IMR-90 (cell line): ENCODE measurements around the gene UBE2E2. TPM values are rescaled to one million over a fixed set of nuclear protein-coding genes. Genes with fewer than 3 reads are reported as not detected.

Experiments
- ATAC-seq: fragments of 200-7000 bp; cut with Tn5 transposase; 2 replicates; pipeline ENCODE4 v1.9.1; 2020; ENCODE audit warnings: low read depth, mild to moderate bottlenecking, moderate library complexity
- BruUV-seq: library from RNA; stranded (reverse); fragments of 400-500 nt; replicated peaks from 2 replicates; lab custom pipeline; 2021; lab: Mats Ljungman, UMichigan
- CTCF ChIA-PET: fragments of 300-600 bp; formaldehyde crosslinking; extraction: SDS; loops from one replicate; lab custom pipeline; 2021; ENCODE audit warnings: antibody characterized with exemption; lab: Yijun Ruan, JAX
- POLR2A ChIA-PET: fragments of 300-600 bp; sonication (Branson Sonifier 250); formaldehyde crosslinking; loops from one replicate; lab custom pipeline; 2022; ENCODE audit warnings: antibody characterized with exemption; ENCODE audit not compliant: unreplicated experiment; lab: Charles Lee
- DNase-seq: peaks from one replicate; pipeline ENCODE4 v3.0.0; 2013
- H2AFZ ChIP-seq: replicated peaks from 2 replicates; pipeline ENCODE3; 2013; ENCODE audit warnings: low read length, mild to moderate bottlenecking; ENCODE audit not compliant: poor library complexity
- H2AK5ac ChIP-seq: 2 replicates; pipeline ENCODE4 v1.6.1; 2013; ENCODE audit warnings: low read depth, low read length, inconsistent platforms
- H2AK9ac ChIP-seq: replicated peaks from 2 replicates; pipeline ENCODE3; 2013; ENCODE audit warnings: mild to moderate bottlenecking, low read depth, low read length, moderate library complexity; ENCODE audit not compliant: poor library complexity
- H2BK120ac ChIP-seq: 2 replicates; pipeline ENCODE4 v1.6.1; 2013; ENCODE audit warnings: low read depth, low read length, inconsistent platforms
- H2BK15ac ChIP-seq: 3 replicates; pipeline ENCODE4 v1.6.1; 2013; ENCODE audit warnings: low read depth, low read length, inconsistent platforms
- H2BK20ac ChIP-seq: 2 replicates; pipeline ENCODE4 v1.6.1; 2013; ENCODE audit warnings: low read depth, mild to moderate bottlenecking, inconsistent platforms, low read length, moderate library complexity
- H2BK5ac ChIP-seq: 2 replicates; pipeline ENCODE4 v1.6.1; 2013; ENCODE audit warnings: mild to moderate bottlenecking, low read depth, low read length, inconsistent platforms; ENCODE audit not compliant: poor library complexity, severe bottlenecking
- H3K14ac ChIP-seq: replicated peaks from 2 replicates; pipeline ENCODE4 v1.6.1; 2013; ENCODE audit warnings: low read depth, low read length, inconsistent platforms
- H3K18ac ChIP-seq: 2 replicates; pipeline ENCODE4 v1.6.1; 2013; ENCODE audit warnings: low read depth, low read length, control low read depth
- H3K23ac ChIP-seq: 2 replicates; pipeline ENCODE4 v1.6.1; 2013; ENCODE audit warnings: low read depth, low read length, inconsistent platforms
- H3K27ac ChIP-seq: 2 replicates; pipeline ENCODE4 v1.5.1; 2013; ENCODE audit warnings: mild to moderate bottlenecking, control low read depth, low read length; ENCODE audit not compliant: insufficient read depth
- H3K27me3 ChIP-seq: 2 replicates; pipeline ENCODE4 v1.6.1; 2013; ENCODE audit warnings: low read length; ENCODE audit not compliant: control insufficient read depth, insufficient read depth
- H3K36me3 ChIP-seq: 2 replicates; pipeline ENCODE4 v1.6.1; 2013; ENCODE audit warnings: low read length, mixed read lengths; ENCODE audit not compliant: control insufficient read depth, insufficient read depth
- H3K4ac ChIP-seq: 2 replicates; pipeline ENCODE4 v1.6.1; 2013; ENCODE audit warnings: low read depth, low read length, inconsistent platforms
- H3K4me1 ChIP-seq: 2 replicates; pipeline ENCODE4 v1.6.1; 2013; ENCODE audit warnings: low read length, mixed read lengths; ENCODE audit not compliant: control insufficient read depth, insufficient read depth
- H3K4me2 ChIP-seq: 2 replicates; pipeline ENCODE4 v1.6.1; 2013; ENCODE audit warnings: low read depth, mild to moderate bottlenecking, control low read depth, low read length, moderate library complexity
- H3K4me3 ChIP-seq: 2 replicates; pipeline ENCODE4 v1.5.1; 2013; ENCODE audit warnings: low read depth, mild to moderate bottlenecking, control low read depth, low read length, moderate library complexity; ENCODE audit not compliant: insufficient read depth
- H3K56ac ChIP-seq: 2 replicates; pipeline ENCODE4 v1.6.1; 2013; ENCODE audit warnings: low read length, inconsistent platforms; ENCODE audit not compliant: insufficient read depth; ENCODE audit errors: extremely low read depth
- H3K79me1 ChIP-seq, 2 experiments: 2 replicates each; pipeline ENCODE4 v1.6.1; 2013; ENCODE audit warnings: low read length in 2 of 2, inconsistent platforms in 1 of 2, low read depth in 1 of 2
- H3K9ac ChIP-seq: 2 replicates; pipeline ENCODE4 v1.6.1; 2013; ENCODE audit warnings: low read depth, low read length, control low read depth
- H3K9me1 ChIP-seq: 2 replicates; pipeline ENCODE4 v1.6.1; 2013; ENCODE audit warnings: low read length, inconsistent platforms; ENCODE audit not compliant: insufficient read depth
- H3K9me3 ChIP-seq: 2 replicates; pipeline ENCODE4 v1.6.1; 2013; ENCODE audit warnings: low read length; ENCODE audit not compliant: control insufficient read depth, insufficient read depth
- H4K20me1 ChIP-seq: 2 replicates; pipeline ENCODE4 v1.6.1; 2013; ENCODE audit warnings: low read length, inconsistent platforms; ENCODE audit not compliant: insufficient read depth
- H4K5ac ChIP-seq: 2 replicates; pipeline ENCODE4 v1.6.1; 2013; ENCODE audit warnings: mild to moderate bottlenecking, low read depth, low read length, control low read depth
- H4K8ac ChIP-seq, 2 experiments: 2 replicates each; pipeline ENCODE4 v1.6.1; 2013; ENCODE audit warnings: low read depth in 2 of 2, low read length in 2 of 2, control low read depth in 1 of 2, inconsistent platforms in 1 of 2
- H4K91ac ChIP-seq: 2 replicates; pipeline ENCODE4 v1.6.1; 2013; ENCODE audit warnings: low read depth, low read length, inconsistent platforms; ENCODE audit not compliant: insufficient read depth
- CEBPB ChIP-seq: IDR thresholded peaks from 2 replicates; pipeline ENCODE4 v1.6.1; 2012; ENCODE audit warnings: low read depth, low read length, improper control_type of control experiment
- RFX5 ChIP-seq: IDR thresholded peaks from 2 replicates; pipeline ENCODE4 v1.8.0; 2012; ENCODE audit warnings: low read depth, mild to moderate bottlenecking, low read length, moderate library complexity
- WGBS, 2 experiments: methylation state at CpG; one replicate each; pipeline versions ENCODE4 v1.1.5 to v1.1.7; 2013; ENCODE audit warnings: missing lambda C conversion rate in 2 of 2; ENCODE audit not compliant: insufficient read length in 1 of 2; ENCODE audit errors: extremely low coverage in 2 of 2; 5-methylcytosine and 5-hydroxymethylcytosine counted together
- dilution Hi-C: fragments of 300-500 bp; cut with HindIII; formaldehyde crosslinking; loops from one replicate; pipeline ENCODE4 v1.14.3; 2018; ENCODE audit warnings: low sequenced_read_pairs; ENCODE audit not compliant: unreplicated experiment
- in situ Hi-C: fragments of 300-500 bp; cut with MboI; formaldehyde crosslinking; loops from 3 replicates; pipeline ENCODE4 v1.14.3; 2019; ENCODE audit warnings: low sequenced_read_pairs, inconsistent platforms, mixed read lengths
- intact Hi-C: fragments of 100-400 bp; cut with micrococcal nuclease; formaldehyde crosslinking; loops from 2 replicates; pipeline ENCODE4 v1.10.0; 2022
- polyA plus RNA-seq, 3 experiments: library from polyadenylated mRNA; depleted of rRNA; stranded (reverse); fragments of >200 nt; gene quantifications; 2 replicates each; pipeline ENCODE4 v1.2.3, GENCODE V29; 2012; ENCODE audit warnings: low replicate concordance in 1 of 3
- total RNA-seq: library from RNA; depleted of rRNA; stranded (reverse); fragments of >200 nt; gene quantifications from 2 replicates; pipeline ENCODE4 v1.2.3, GENCODE V29; 2012
- TF ChIP-seq, protein P1 (sequence below): conservative IDR thresholded peaks from 2 replicates; pipeline ENCODE4 v1.5.1; 2012; ENCODE audit warnings: mild to moderate bottlenecking, low read depth, low read length, improper control_type of control experiment

The UBE2E2 gene
- total and polyA plus RNA-seq, 2 of the 4 experiments (the other 2 are of a cell fraction), result 18.6 to 32.7 TPM

- no CpG with 5 or more reads among the region's 5 CpGs for WGBS, 2 experiments
- no peaks in the 10 kb centered on the region; the same call in 1 of the 2 replicates for H3K4me1 ChIP-seq
- no peak overlapping the region for H3K9ac ChIP-seq
- no peak overlapping the region for H3K18ac ChIP-seq
- H4K8ac ChIP-seq, result no peak overlapping the region
- H3K9me3 ChIP-seq, result no peaks in the 10 kb centered on the region
- H3K4me2 ChIP-seq, result no peak overlapping the region
- H4K20me1 ChIP-seq, result no peaks in the 10 kb centered on the region; the same call in 1 of the 2 replicates
- no peak overlapping the region for H2BK120ac ChIP-seq
- H4K5ac ChIP-seq, result no peak overlapping the region
- H3K56ac ChIP-seq, result no peak overlapping the region
- CTCF ChIA-PET, result no interaction called here
- H3K23ac ChIP-seq, result no peak overlapping the region
- dilution Hi-C loops, result no loop called here
- no peak overlapping the region for H3K4ac ChIP-seq
- H3K79me1 ChIP-seq, result peaks cover 0 to 1% of the 10 kb centered on the region in 2 experiments; a peak in 2 of 4 replicates
- intact Hi-C loops, result no loop called here
- DNase-seq, result no peak
- H3K27me3 ChIP-seq, result no peaks in the 10 kb centered on the region
- no peak overlapping the region for H2AK9ac ChIP-seq
- H3K4me3 ChIP-seq, result no peak overlapping the region
- H2BK5ac ChIP-seq, result no peak overlapping the region
- ATAC-seq, result no peak
- no peak overlapping the region for H2BK15ac ChIP-seq
- H3K14ac ChIP-seq, result no peak overlapping the region
- H3K27ac ChIP-seq, result no peak overlapping the region
- peaks cover under 1% of the 10 kb centered on the region; the same call in 1 of the 2 replicates for H3K9me1 ChIP-seq
- no peak overlapping the region for H2AFZ ChIP-seq
- POLR2A ChIA-PET, result no interaction called here
- no peaks in the 10 kb centered on the region for H3K36me3 ChIP-seq
- TF ChIP-seq CEBPB (no peak), RFX5 (no peak)
- TF ChIP-seq, protein P1, sequence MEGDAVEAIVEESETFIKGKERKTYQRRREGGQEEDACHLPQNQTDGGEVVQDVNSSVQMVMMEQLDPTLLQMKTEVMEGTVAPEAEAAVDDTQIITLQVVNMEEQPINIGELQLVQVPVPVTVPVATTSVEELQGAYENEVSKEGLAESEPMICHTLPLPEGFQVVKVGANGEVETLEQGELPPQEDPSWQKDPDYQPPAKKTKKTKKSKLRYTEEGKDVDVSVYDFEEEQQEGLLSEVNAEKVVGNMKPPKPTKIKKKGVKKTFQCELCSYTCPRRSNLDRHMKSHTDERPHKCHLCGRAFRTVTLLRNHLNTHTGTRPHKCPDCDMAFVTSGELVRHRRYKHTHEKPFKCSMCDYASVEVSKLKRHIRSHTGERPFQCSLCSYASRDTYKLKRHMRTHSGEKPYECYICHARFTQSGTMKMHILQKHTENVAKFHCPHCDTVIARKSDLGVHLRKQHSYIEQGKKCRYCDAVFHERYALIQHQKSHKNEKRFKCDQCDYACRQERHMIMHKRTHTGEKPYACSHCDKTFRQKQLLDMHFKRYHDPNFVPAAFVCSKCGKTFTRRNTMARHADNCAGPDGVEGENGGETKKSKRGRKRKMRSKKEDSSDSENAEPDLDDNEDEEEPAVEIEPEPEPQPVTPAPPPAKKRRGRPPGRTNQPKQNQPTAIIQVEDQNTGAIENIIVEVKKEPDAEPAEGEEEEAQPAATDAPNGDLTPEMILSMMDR, result no peak
- H2AK5ac ChIP-seq, result no peak overlapping the region
- no TSS peak for BruUV-seq
- in situ Hi-C loops, result no loop called here
- H4K91ac ChIP-seq, result no peak overlapping the region
- H2BK20ac ChIP-seq, result no peak overlapping the region
These were observed 186.0 kb downstream of the UBE2E2 start for GRCh38 chr3:23389089-23389488.
